ENCODE measurements around the gene LINS1. TPM values are rescaled to one million over a fixed set of nuclear protein-coding genes. Genes with fewer than 3 reads are reported as not detected.

LINS1 gene

Small RNA genes lying within 50 kb of the gene (small RNA-seq; reads per million reads assigned to genes)
- gene RF00019 (ENCODE audit: insufficient read depth), result not detected
- gene RNU6-181P (ENCODE audit: insufficient read depth), result not detected
- gene RNU6-322P (ENCODE audit: insufficient read depth), result not detected
